Gastroesophageal sphincter (tissue), 3 donors: ENCODE measurements around the gene TBCK.

Experiments
- EP300 ChIP-seq: sonication (generic); formaldehyde crosslinking; IDR thresholded peaks from one replicate; pipeline ENCODE4 v1.6.1; 2017; ENCODE audit warnings: antibody characterized with exemption, mild to moderate bottlenecking
- POLR2A ChIP-seq, 2 donors: fragments of 450-650 bp; IDR thresholded peaks; one replicate each; pipeline ENCODE4 v1.6.1; 2017; ENCODE audit warnings: antibody characterized with exemption in 2 of 2, mild to moderate bottlenecking in 2 of 2, moderate library complexity in 1 of 2
- POLR2AphosphoS5 ChIP-seq: sonication (generic); formaldehyde crosslinking; IDR thresholded peaks from one replicate; pipeline ENCODE4 v1.6.1; 2017; ENCODE audit warnings: antibody characterized with exemption
- TF ChIP-seq, protein P1 (sequence below), 4 experiments: fragments of 200-600 bp in 2 of 4; fragments of 450-650 bp in 2 of 4; sonication (generic) in 1 of 4; IDR thresholded peaks; one replicate each; pipeline ENCODE4 v1.5.1; 2017 to 2019; ENCODE audit warnings: antibody characterized with exemption in 4 of 4, mild to moderate bottlenecking in 2 of 4, moderate library complexity in 2 of 4

DNA sequence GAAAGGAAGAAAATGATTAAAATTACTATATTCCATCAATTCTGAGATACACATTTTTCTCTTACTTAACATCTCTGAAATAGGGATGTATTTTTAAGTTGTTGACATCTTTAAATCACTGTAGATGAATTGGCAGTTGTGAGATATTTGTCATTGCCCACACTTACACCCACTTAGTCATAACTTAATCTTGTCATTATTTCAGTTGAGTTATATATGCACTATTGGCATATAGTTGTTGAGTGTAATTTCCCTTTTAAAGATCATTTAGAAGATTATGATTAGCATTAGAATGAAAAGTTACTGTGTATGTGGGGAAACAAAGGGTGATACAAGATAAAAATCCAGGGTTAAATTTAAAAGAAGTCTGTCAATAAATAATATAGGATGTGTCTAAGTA, 2.5 kb upstream of the TBCK start:
- TF ChIP-seq, protein P1, sequence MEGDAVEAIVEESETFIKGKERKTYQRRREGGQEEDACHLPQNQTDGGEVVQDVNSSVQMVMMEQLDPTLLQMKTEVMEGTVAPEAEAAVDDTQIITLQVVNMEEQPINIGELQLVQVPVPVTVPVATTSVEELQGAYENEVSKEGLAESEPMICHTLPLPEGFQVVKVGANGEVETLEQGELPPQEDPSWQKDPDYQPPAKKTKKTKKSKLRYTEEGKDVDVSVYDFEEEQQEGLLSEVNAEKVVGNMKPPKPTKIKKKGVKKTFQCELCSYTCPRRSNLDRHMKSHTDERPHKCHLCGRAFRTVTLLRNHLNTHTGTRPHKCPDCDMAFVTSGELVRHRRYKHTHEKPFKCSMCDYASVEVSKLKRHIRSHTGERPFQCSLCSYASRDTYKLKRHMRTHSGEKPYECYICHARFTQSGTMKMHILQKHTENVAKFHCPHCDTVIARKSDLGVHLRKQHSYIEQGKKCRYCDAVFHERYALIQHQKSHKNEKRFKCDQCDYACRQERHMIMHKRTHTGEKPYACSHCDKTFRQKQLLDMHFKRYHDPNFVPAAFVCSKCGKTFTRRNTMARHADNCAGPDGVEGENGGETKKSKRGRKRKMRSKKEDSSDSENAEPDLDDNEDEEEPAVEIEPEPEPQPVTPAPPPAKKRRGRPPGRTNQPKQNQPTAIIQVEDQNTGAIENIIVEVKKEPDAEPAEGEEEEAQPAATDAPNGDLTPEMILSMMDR (IDR thresholded peaks at IDR 0.05) = no peak
- no peak for TF ChIP-seq POLR2A (IDR thresholded peaks at IDR 0.05)
- no peak for TF ChIP-seq POLR2AphosphoS5
- TF ChIP-seq EP300 = no peak
